ENCODE measurements around the gene ADAMTS12.
"Not testable (repeated sequence)": the region's sequence is repeated elsewhere in the genome, so short reads cannot be mapped to it uniquely, and the experiment has no call there.

The ADAMTS12 gene

GRCh38 chr5:33557605-33558004 lies 334.2 kb downstream of the ADAMTS12 start:
- no peak overlapping the region for H3K4me3 ChIP-seq (ENCODE audit: low read depth, low read length)
- no peak for DNase-seq (ENCODE audit: low read depth)
- no peak for TF ChIP-seq CTCF (IDR thresholded peaks at IDR 0.05; ENCODE audit: low read depth, low read length, missing control alignments)

- DNase-seq (ENCODE audit: low read depth), result no peak
- no peak overlapping the region for H3K4me3 ChIP-seq (ENCODE audit: low read depth, low read length)
- TF ChIP-seq CTCF (IDR thresholded peaks at IDR 0.05; ENCODE audit: low read depth, low read length, missing control alignments), result no peak
Measured at GRCh38 chr5:33556330-33557328, 335.2 kb downstream of the ADAMTS12 start.

GRCh38 chr5:33549982-33550567 lies 341.7 kb downstream of the ADAMTS12 start:
- TF ChIP-seq CTCF (IDR thresholded peaks at IDR 0.05; ENCODE audit: low read depth, low read length, missing control alignments), result no peak

GRCh38 chr5:33539790-33540189 lies 352.0 kb downstream of the ADAMTS12 start:
- not testable (repeated sequence) for H3K4me3 ChIP-seq (ENCODE audit: low read depth, low read length); DNase-seq (ENCODE audit: low read depth)

More at GRCh38 chr5:33549982-33550567, 341.7 kb downstream of the ADAMTS12 start:
- no peak for DNase-seq (ENCODE audit: low read depth)
- no peak overlapping the region for H3K4me3 ChIP-seq (ENCODE audit: low read depth, low read length)

GRCh38 chr5:33539212-33539611 lies 352.6 kb downstream of the ADAMTS12 start:
- no peak for TF ChIP-seq CTCF (IDR thresholded peaks at IDR 0.05; ENCODE audit: low read depth, low read length, missing control alignments)
- H3K4me3 ChIP-seq (ENCODE audit: low read depth, low read length), result no peak overlapping the region
- DNase-seq (ENCODE audit: low read depth), result no peak

- no peak for TF ChIP-seq CTCF (IDR thresholded peaks at IDR 0.05; ENCODE audit: low read depth, low read length, missing control alignments)
- H3K4me3 ChIP-seq (ENCODE audit: low read depth, low read length), result no peak overlapping the region
- DNase-seq (ENCODE audit: low read depth), result no peak
Measured at GRCh38 chr5:33538201-33538600, 353.6 kb downstream of the ADAMTS12 start.

GRCh38 chr5:33537240-33537639 lies 354.6 kb downstream of the ADAMTS12 start:
- TF ChIP-seq CTCF (IDR thresholded peaks at IDR 0.05; ENCODE audit: low read depth, low read length, missing control alignments), result no peak
- no peak overlapping the region for H3K4me3 ChIP-seq (ENCODE audit: low read depth, low read length)
- no peak for DNase-seq (ENCODE audit: low read depth)
